NCI-H510A (cell line): ENCODE results near the gene LRP10.
A peak's percentile ranks its signal among the peaks of the same experiment; 100 is the strongest.
"Not testable (repeated sequence)": the region's sequence is repeated elsewhere in the genome, so short reads cannot be mapped to it uniquely, and the experiment has no call there.

Experiments used
- DNase-seq: peaks from one replicate; lab custom pipeline; 2025; lab: John Stamatoyannopoulos, UW

LRP10 gene

GRCh38 chr14:22871224-22872032 lies at the start of gene LRP10:
Gene LRP10 (plus strand): TSS chr14:22871740. CDS start chr14:22872304, 564 bp downstream.
- DNase-seq: peak; percentile 92

GRCh38 chr14:22822016-22822570 lies 49.4 kb upstream of the LRP10 start:
- no peak for DNase-seq

GRCh38 chr14:22822571-22823098 lies 48.9 kb upstream of the LRP10 start:
- DNase-seq: no peak

GRCh38 chr14:22824711-22825359 lies 46.7 kb upstream of the LRP10 start:
- no peak for DNase-seq

- DNase-seq: not testable (repeated sequence)
Observed at GRCh38 chr14:22829076-22829660, 42.4 kb upstream of the LRP10 start.

- DNase-seq: peak; percentile 77
Observed at GRCh38 chr14:22829661-22830442, 41.7 kb upstream of the LRP10 start, which contains the start of gene MRPL52. Gene MRPL52 (plus strand): TSS chr14:22829887. CDS start chr14:22829913, 26 bp downstream.

GRCh38 chr14:22830443-22831010 lies 41.0 kb upstream of the LRP10 start:
- no peak for DNase-seq

- no peak for DNase-seq
Observed at GRCh38 chr14:22835505-22835904, 36.0 kb upstream of the LRP10 start.

GRCh38 chr14:22836301-22837113 lies 35.0 kb upstream of the LRP10 start, which contains the start of gene MMP14:
Gene MMP14 (plus strand): TSS chr14:22836585. CDS start chr14:22836818, 233 bp downstream.
- DNase-seq: no peak

GRCh38 chr14:22837114-22837749 lies 34.3 kb upstream of the LRP10 start:
- DNase-seq: no peak

GRCh38 chr14:22837750-22838538 lies 33.6 kb upstream of the LRP10 start:
- no peak for DNase-seq

- DNase-seq: no peak
Observed at GRCh38 chr14:22838631-22839041, 32.9 kb upstream of the LRP10 start.

GRCh38 chr14:22839159-22839779 lies 32.3 kb upstream of the LRP10 start:
- DNase-seq: no peak

- no peak for DNase-seq
Observed at GRCh38 chr14:22841311-22841710, 30.2 kb upstream of the LRP10 start.

GRCh38 chr14:22841769-22842168 lies 29.8 kb upstream of the LRP10 start:
- no peak for DNase-seq

- no peak for DNase-seq
Observed at GRCh38 chr14:22842211-22843122, 29.1 kb upstream of the LRP10 start.
